Astrocyte of the spinal cord (primary cell): ENCODE measurements around the gene SLC18A3.

ENCODE experiments used
- DNase-seq: peaks from one replicate; pipeline ENCODE4 v3.0.0; 2011; ENCODE audit warnings: low read depth, low spot score
- H3K4me3 ChIP-seq: 2 replicates; pipeline ENCODE4 v1.5.1; 2011; ENCODE audit warnings: low read depth, mild to moderate bottlenecking, low read length, moderate library complexity
- in situ Hi-C: cut with HindIII; loops from 2 replicates; pipeline ENCODE4 v1.10.0; 2017; ENCODE audit warnings: low sequenced_read_pairs
- TF ChIP-seq, protein P1 (sequence below): IDR thresholded peaks from 2 replicates; pipeline ENCODE4 v1.5.1; 2012; ENCODE audit warnings: low read depth, mild to moderate bottlenecking, low read length, inconsistent platforms

The SLC18A3 gene

DNA sequence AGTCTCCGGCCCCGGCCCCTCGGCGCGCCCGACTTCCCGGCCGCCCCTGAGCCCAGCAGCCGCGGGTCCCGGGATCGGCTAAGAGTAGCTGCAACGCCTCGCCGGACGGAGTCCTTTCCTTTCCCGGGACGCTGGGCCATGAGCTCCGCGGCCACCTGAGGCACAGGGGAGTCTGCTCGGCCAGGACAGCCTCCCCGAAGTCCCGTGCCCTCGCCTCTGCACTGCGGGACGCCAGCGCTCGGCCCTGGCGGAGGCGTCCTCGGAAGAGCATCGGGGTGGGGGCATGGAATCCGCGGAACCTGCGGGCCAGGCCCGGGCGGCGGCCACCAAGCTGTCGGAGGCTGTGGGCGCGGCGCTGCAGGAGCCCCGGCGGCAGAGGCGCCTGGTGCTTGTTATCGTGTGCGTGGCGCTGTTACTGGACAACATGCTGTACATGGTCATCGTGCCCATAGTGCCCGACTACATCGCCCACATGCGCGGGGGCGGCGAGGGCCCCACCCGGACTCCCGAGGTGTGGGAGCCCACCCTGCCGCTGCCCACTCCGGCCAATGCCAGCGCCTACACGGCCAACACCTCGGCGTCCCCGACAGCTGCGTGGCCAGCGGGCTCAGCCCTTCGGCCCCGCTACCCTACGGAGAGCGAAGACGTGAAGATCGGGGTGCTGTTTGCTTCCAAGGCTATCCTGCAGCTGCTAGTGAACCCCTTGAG lies 502 bp downstream of the SLC18A3 start:
- TF ChIP-seq, protein P1, sequence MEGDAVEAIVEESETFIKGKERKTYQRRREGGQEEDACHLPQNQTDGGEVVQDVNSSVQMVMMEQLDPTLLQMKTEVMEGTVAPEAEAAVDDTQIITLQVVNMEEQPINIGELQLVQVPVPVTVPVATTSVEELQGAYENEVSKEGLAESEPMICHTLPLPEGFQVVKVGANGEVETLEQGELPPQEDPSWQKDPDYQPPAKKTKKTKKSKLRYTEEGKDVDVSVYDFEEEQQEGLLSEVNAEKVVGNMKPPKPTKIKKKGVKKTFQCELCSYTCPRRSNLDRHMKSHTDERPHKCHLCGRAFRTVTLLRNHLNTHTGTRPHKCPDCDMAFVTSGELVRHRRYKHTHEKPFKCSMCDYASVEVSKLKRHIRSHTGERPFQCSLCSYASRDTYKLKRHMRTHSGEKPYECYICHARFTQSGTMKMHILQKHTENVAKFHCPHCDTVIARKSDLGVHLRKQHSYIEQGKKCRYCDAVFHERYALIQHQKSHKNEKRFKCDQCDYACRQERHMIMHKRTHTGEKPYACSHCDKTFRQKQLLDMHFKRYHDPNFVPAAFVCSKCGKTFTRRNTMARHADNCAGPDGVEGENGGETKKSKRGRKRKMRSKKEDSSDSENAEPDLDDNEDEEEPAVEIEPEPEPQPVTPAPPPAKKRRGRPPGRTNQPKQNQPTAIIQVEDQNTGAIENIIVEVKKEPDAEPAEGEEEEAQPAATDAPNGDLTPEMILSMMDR, result no peak
- in situ Hi-C loops, result no loop called here
- no peak for DNase-seq
- no peak overlapping the region for H3K4me3 ChIP-seq

DNA sequence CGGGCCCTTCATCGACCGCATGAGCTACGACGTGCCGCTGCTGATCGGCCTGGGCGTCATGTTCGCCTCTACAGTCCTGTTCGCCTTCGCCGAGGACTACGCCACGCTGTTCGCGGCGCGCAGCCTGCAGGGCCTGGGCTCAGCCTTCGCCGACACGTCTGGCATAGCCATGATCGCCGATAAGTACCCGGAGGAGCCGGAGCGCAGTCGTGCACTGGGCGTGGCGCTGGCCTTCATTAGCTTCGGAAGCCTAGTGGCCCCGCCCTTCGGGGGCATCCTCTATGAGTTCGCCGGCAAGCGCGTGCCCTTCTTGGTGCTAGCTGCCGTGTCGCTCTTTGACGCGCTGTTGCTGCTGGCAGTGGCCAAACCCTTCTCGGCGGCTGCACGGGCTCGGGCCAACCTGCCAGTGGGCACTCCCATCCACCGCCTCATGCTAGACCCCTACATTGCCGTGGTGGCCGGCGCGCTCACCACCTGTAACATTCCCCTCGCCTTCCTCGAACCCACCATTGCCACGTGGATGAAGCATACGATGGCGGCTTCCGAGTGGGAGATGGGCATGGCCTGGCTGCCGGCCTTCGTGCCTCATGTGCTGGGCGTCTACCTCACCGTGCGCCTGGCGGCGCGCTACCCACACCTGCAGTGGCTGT lies 1.2 kb downstream of the SLC18A3 start:
- in situ Hi-C loops, result no loop called here
- no peak overlapping the region for H3K4me3 ChIP-seq
- DNase-seq, result no peak
- TF ChIP-seq, protein P1, result no peak

DNA sequence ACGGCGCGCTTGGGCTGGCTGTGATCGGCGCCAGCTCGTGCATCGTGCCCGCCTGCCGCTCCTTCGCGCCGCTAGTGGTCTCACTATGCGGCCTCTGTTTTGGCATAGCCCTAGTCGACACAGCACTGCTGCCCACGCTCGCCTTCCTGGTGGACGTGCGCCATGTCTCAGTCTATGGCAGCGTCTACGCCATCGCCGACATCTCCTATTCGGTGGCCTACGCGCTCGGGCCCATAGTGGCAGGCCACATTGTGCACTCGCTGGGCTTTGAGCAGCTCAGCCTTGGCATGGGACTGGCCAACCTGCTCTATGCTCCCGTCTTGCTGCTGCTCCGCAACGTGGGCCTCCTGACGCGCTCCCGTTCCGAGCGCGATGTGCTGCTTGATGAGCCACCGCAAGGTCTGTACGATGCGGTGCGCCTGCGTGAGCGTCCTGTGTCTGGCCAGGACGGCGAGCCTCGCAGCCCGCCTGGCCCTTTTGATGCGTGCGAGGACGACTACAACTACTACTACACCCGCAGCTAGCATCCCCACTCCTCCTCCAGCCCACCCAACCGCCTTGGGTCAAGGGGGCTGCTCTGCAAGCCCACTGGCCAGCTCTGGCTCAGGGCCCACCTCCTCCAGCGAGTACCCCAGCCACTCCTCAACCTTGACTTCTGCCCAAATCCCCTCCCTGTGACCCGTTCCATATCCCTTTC lies 1.9 kb downstream of the SLC18A3 start:
- TF ChIP-seq, protein P1, result no peak
- H3K4me3 ChIP-seq, result no peak overlapping the region
- in situ Hi-C loops, result no loop called here
- DNase-seq, result no peak

DNA sequence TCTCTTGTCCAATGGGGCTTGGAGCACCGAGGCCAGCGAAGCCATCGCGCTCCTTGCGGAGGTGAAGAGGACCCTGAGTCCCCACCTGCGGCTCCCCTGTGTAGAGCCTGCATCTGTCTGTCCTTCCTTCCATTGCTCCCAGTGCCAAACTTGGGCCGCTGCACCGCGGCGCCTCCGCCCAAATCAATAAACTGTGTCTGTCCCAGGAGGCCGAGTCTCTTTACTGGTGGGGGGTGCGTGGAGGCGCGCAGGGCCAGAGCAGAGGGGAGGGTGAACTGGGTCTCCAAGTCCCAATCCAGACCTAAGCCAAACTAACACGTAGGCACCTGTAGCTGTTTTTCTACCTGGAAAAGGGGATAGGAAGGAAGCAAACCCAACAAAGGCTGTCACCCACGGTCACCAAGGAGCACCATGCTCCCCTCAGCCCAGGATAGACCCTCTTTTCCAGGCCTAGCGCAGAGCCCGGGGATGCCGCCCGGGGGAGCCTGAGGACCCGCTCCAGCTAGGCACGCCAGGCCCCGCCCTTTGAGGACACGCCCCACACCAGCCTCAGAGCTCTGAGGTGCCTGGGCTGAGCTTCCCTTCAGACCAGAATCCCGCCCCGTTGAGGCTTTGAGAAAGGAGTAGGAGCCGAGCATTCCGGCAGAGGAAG lies 2.5 kb downstream of the SLC18A3 start:
- no peak for DNase-seq
- TF ChIP-seq, protein P1, result no peak
- H3K4me3 ChIP-seq, result no peak overlapping the region
- in situ Hi-C loops, result no loop called here

DNA sequence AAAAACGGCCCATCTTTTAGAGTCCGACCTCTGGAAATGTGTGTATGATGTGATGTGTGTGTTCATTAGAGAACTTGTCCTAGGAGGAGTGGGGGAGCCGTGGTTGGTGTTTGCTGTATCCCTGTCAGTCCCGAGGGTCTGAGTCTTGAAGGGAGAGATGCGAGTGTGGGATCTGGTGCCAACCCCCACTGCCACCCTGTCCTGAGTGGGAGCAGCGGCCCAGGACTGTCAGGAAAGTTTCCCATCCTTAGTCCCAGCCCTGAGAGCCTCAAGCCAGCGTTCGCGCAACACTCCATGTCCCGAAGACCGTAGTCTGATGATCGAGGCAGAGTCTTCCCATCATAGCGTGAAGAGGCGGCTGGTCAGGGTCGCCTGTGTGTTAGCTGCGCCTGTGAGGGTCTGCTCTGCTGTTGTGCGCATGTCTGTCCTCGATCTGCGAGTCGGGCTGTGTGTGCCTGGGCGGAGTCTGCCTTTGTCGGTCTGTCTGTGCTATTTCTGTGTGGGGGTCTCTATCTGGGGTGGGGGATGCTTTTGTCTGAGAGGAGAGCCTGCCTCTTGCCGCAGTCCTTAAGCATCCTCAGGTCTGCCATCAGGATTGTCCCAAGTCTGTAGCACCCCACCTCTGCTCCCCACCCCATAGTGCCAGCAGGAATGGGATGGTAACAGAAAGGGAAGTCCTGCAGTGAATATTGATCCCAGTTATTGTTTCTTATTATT lies 3.2 kb downstream of the SLC18A3 start:
- TF ChIP-seq, protein P1, result no peak
- in situ Hi-C loops, result no loop called here
- DNase-seq, result no peak

DNA sequence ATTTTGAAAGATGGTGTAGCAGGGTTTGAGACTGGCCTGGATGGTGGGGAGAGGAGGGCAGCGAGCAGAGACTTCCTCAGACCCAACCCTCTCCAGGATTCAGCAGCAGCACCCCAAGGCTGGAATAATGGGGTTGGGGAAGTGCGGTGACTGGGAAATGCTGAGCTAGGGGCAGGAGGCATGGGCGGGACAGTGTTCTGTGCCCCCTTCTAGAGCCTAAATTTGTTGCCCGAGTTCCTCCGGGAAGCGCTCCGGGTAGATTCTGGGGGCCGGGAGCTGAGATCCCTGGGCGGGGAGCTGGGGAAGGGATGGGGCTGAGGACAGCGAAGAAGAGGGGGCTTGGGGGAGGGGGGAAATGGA lies 3.8 kb downstream of the SLC18A3 start, which contains the start of gene CHAT:
Gene CHAT, plus strand, starts transcription at position 156 of the 360 bp plus-strand sequence. Its CDS starts 153 bp downstream, at position 309.
- in situ Hi-C loops, result no loop called here
- TF ChIP-seq, protein P1, result no peak
- no peak within 1 kb of the TSS for H3K4me3 ChIP-seq
- DNase-seq, result no peak

More for the DNA sequence above, 3.2 kb downstream of the SLC18A3 start:
- no peak overlapping the region for H3K4me3 ChIP-seq
